HCT116 (cell line): ENCODE results near the gene CPNE5. TPM values are rescaled to one million over a fixed set of nuclear protein-coding genes. Genes with fewer than 3 reads are reported as not detected.

ENCODE experiments used
- ATAC-seq: fragments of 200-7000 bp; cut with Tn5 transposase; 2 replicates; pipeline ENCODE4 v1.9.1; 2020; ENCODE audit warnings: mild to moderate bottlenecking, moderate library complexity
- BruUV-seq: library from RNA; stranded (reverse); fragments of 400-500 nt; replicated peaks from 2 replicates; lab custom pipeline; 2021; lab: Mats Ljungman, UMichigan
- CTCF ChIA-PET: fragments of 300-600 bp; sonication (Branson Sonifier 250); formaldehyde crosslinking; loops from one replicate; lab custom pipeline; 2021; ENCODE audit warnings: antibody characterized with exemption; lab: Charles Lee
- POLR2A ChIA-PET: fragments of 300-600, 350-600 bp; sonication (Branson Sonifier 250); formaldehyde crosslinking; loops from one replicate; lab custom pipeline; 2021; ENCODE audit warnings: antibody characterized with exemption; lab: Charles Lee
- RAD21 ChIA-PET, 2 experiments: fragments of 300-600 bp; sonication (Branson Sonifier 250); formaldehyde crosslinking; loops; one replicate each; lab custom pipeline; 2023; ENCODE audit warnings: low total read pairs in 2 of 2; ENCODE audit not compliant: uncharacterized antibody in 2 of 2, unreplicated experiment in 2 of 2, low non-redundant PET in 1 of 2; lab: Charles Lee
- DNase-seq: peaks from one replicate; pipeline ENCODE4 v3.0.0-alpha.2; 2010; ENCODE audit warnings: low read depth, low spot score
- H2AFZ ChIP-seq: fragments of 200-600 bp; shearing (Covaris generic), sonication (generic); 2 replicates; pipeline ENCODE4 v1.6.1; 2017; ENCODE audit warnings: low read depth, mixed run types, mixed read lengths, antibody characterized with exemption, low read length; ENCODE audit not compliant: poor library complexity, severe bottlenecking
- H3K27ac ChIP-seq: 2 replicates; pipeline ENCODE4 v1.5.1; 2012; ENCODE audit warnings: low read depth, low read length
- H3K27me3 ChIP-seq: fragments of 200-600 bp; sonication (generic); 2 replicates; pipeline ENCODE4 v1.6.1; 2016; ENCODE audit warnings: mixed run types, low read length, mixed read lengths; ENCODE audit not compliant: insufficient read depth
- H3K36me3 ChIP-seq, 2 experiments: fragments of 200-500 bp in 1 of 2; fragments of 200-600 bp in 1 of 2; sonication (Bioruptor generic) in 1 of 2; sonication (generic) in 1 of 2; 2 replicates each; pipeline versions ENCODE4 v1.5.1 to v1.6.1; 2014 to 2016; ENCODE audit warnings: low read length in 2 of 2, inconsistent platforms in 1 of 2, mixed read lengths in 1 of 2, mixed run types in 1 of 2; ENCODE audit not compliant: insufficient read depth in 2 of 2, control insufficient read depth in 1 of 2
- H3K4me1 ChIP-seq, 2 experiments: fragments of 200-600 bp in 1 of 2; sonication (generic) in 1 of 2; 2 replicates each; pipeline versions ENCODE4 v1.5.1 to v1.6.1; 2012 to 2017; ENCODE audit warnings: low read length in 2 of 2, inconsistent platforms in 1 of 2, mild to moderate bottlenecking in 1 of 2, mixed read lengths in 1 of 2, mixed run types in 1 of 2, moderate library complexity in 1 of 2; ENCODE audit not compliant: insufficient read depth in 2 of 2, control insufficient read depth in 1 of 2
- H3K4me2 ChIP-seq: fragments of 200-600 bp; sonication (generic); 2 replicates; pipeline ENCODE4 v1.6.1; 2017; ENCODE audit warnings: mixed run types, low read length, mixed read lengths
- H3K4me3 ChIP-seq, 2 experiments: fragments of 200-600 bp in 1 of 2; sonication (generic) in 1 of 2; replicated peaks in 1 of 2; 2 replicates each; pipeline ENCODE4 v1.5.1; 2011 to 2016; ENCODE audit warnings: low read length in 2 of 2, control low read depth in 1 of 2, low read depth in 1 of 2, mild to moderate bottlenecking in 1 of 2, mixed read lengths in 1 of 2, mixed run types in 1 of 2
- H3K79me2 ChIP-seq: fragments of 200-600 bp; sonication (generic); 2 replicates; pipeline ENCODE4 v1.6.1; 2017; ENCODE audit warnings: mild to moderate bottlenecking, mixed run types, low read length, moderate library complexity, mixed read lengths; ENCODE audit not compliant: insufficient read depth
- H3K9ac ChIP-seq: fragments of 200-600 bp; sonication (generic); 2 replicates; pipeline ENCODE4 v1.6.1; 2016; ENCODE audit warnings: low read length, mixed read lengths
- H3K9me2 ChIP-seq: fragments of 200-600 bp; sonication (generic), shearing (Covaris generic); 2 replicates; pipeline ENCODE4 v1.6.1; 2017; ENCODE audit warnings: mixed run types, mild to moderate bottlenecking, moderate library complexity; ENCODE audit not compliant: insufficient read depth
- H3K9me3 ChIP-seq, 2 experiments: fragments of 200-500 bp in 1 of 2; fragments of 200-600 bp in 1 of 2; sonication (Bioruptor generic) in 1 of 2; sonication (generic) in 1 of 2; 2 replicates each; pipeline ENCODE4 v1.6.1; 2014 to 2017; ENCODE audit warnings: low read length in 2 of 2, mixed read lengths in 2 of 2, inconsistent platforms in 1 of 2, low read depth in 1 of 2, mild to moderate bottlenecking in 1 of 2, mixed run types in 1 of 2, moderate library complexity in 1 of 2; ENCODE audit not compliant: control insufficient read depth in 1 of 2, insufficient read depth in 1 of 2
- H4K20me1 ChIP-seq: fragments of 200-600 bp; sonication (generic), shearing (Covaris generic); 2 replicates; pipeline ENCODE4 v1.6.1; 2017; ENCODE audit warnings: mixed run types, mild to moderate bottlenecking, moderate library complexity; ENCODE audit not compliant: insufficient read depth
- CBX3 ChIP-seq: IDR thresholded peaks from 2 replicates; pipeline ENCODE4 v1.6.1; 2012; ENCODE audit warnings: low read depth
- CTCF ChIP-seq, 3 experiments: fragments of 200-600 bp in 1 of 3; sonication (generic) in 1 of 3; IDR thresholded peaks in 2 of 3; conservative IDR thresholded peaks in 1 of 3; 2 replicates each; pipeline ENCODE4 v1.5.1; 2012 to 2017; ENCODE audit warnings: low read depth in 2 of 3, low read length in 2 of 3, antibody characterized with exemption in 1 of 3, borderline replicate concordance in 1 of 3, control low read depth in 1 of 3, mild to moderate bottlenecking in 1 of 3, mixed read lengths in 1 of 3, mixed run types in 1 of 3, moderate library complexity in 1 of 3; ENCODE audit not compliant: insufficient read depth in 1 of 3
- EGR1 ChIP-seq: IDR thresholded peaks from 2 replicates; pipeline ENCODE4 v1.6.1; 2012; ENCODE audit warnings: low read depth
- ELF1 ChIP-seq: IDR thresholded peaks from 2 replicates; pipeline ENCODE4 v1.6.1; 2012; ENCODE audit warnings: low read depth, borderline replicate concordance
- EZH2phosphoT487 ChIP-seq: fragments of 200-600 bp; IDR thresholded peaks from 2 replicates; pipeline ENCODE4 v1.6.1; 2018; ENCODE audit warnings: antibody characterized with exemption, borderline replicate concordance
- FOSL1 ChIP-seq: IDR thresholded peaks from 2 replicates; pipeline ENCODE4 v1.6.1; 2012; ENCODE audit warnings: low read depth
- JUND ChIP-seq: IDR thresholded peaks from 2 replicates; pipeline ENCODE4 v1.6.1; 2012
- MAX ChIP-seq: IDR thresholded peaks from 2 replicates; pipeline ENCODE4 v1.6.1; 2012
- POLR2AphosphoS5 ChIP-seq: IDR thresholded peaks from 2 replicates; pipeline ENCODE4 v1.6.1; 2011; ENCODE audit warnings: mild to moderate bottlenecking, low read depth, low read length, moderate library complexity
- RAD21 ChIP-seq: IDR thresholded peaks from 2 replicates; pipeline ENCODE4 v1.6.1; 2012; ENCODE audit warnings: low read depth, mild to moderate bottlenecking
- SRF ChIP-seq: IDR thresholded peaks from 2 replicates; pipeline ENCODE4 v1.6.1; 2012; ENCODE audit warnings: low read depth
- TCF7L2 ChIP-seq: IDR thresholded peaks from 2 replicates; pipeline ENCODE4 v1.7.0; 2011; ENCODE audit warnings: borderline replicate concordance, inconsistent platforms; ENCODE audit not compliant: insufficient read depth, insufficient read length; ENCODE audit errors: extremely low read depth
- ZNF274 ChIP-seq: fragments of 200-500 bp; sonication (Bioruptor generic); IDR thresholded peaks from 2 replicates; pipeline ENCODE4 v1.6.1; 2014; ENCODE audit warnings: mild to moderate bottlenecking, low read depth, low read length, inconsistent platforms
- intact Hi-C: fragments of 100-400 bp; cut with micrococcal nuclease; formaldehyde crosslinking; loops from 2 replicates; pipeline ENCODE4 v1.10.0; 2022
- total RNA-seq: library from RNA; stranded (reverse); gene quantifications from one replicate; pipeline ENCODE4 v1.2.1, GENCODE V29; 2021; ENCODE audit not compliant: unreplicated experiment

CPNE5 gene
- total RNA-seq, 1 experiment from 2014 or later: not detected

GRCh38 chr6:36834576-36835341 lies 4.5 kb downstream of the CPNE5 start:
- no peak overlapping the region for H3K27ac ChIP-seq
- H3K27me3 ChIP-seq: peaks cover 10% of the 10 kb centered on the region; the same call in 1 of the 2 replicates
- intact Hi-C loops: no loop called here
- peaks cover 0 to 4% of the 10 kb centered on the region in 2 experiments; a peak in 1 of 4 replicates for H3K4me1 ChIP-seq
- H3K36me3 ChIP-seq: no peaks in the 10 kb centered on the region
- DNase-seq (no peak), ATAC-seq (no peak)
- ChIA-PET CTCF (interaction anchor here (2.1 kb wide), 1 partner anchor 14 kb away, joined by 6 read pairs; no protein-coding TSS in a partner anchor), POLR2A (no interaction called here), RAD21 (interaction anchor here in 1 of 2 experiments (0.6 kb wide), 1 partner anchor 379 kb away, joined by 3 read pairs; no protein-coding TSS in a partner anchor)
- no TSS peak for BruUV-seq
- H3K79me2 ChIP-seq: no peaks in the 10 kb centered on the region
- H2AFZ ChIP-seq: no peak overlapping the region
- TF ChIP-seq CBX3: no peak
- TF ChIP-seq POLR2AphosphoS5: no peak
- TF ChIP-seq JUND: no peak
- TF ChIP-seq ZNF274: no peak
- no peak for TF ChIP-seq EZH2phosphoT487
- TF ChIP-seq SRF: no peak
- no peak for TF ChIP-seq RAD21
- no peak for TF ChIP-seq ELF1
- no peak for TF ChIP-seq TCF7L2
- TF ChIP-seq CTCF (IDR thresholded peaks at IDR 0.05 in 2 of 3, conservative IDR thresholded peaks at IDR 0.05 in 1 of 3; ENCODE audit: borderline replicate concordance in 1 of 3, insufficient read depth in 1 of 3, low read depth in 2 of 3, low read length in 2 of 3): no peak
- TF ChIP-seq FOSL1: no peak
- TF ChIP-seq MAX: no peak
- TF ChIP-seq EGR1: no peak
- H3K9me2 ChIP-seq: no peaks in the 10 kb centered on the region
- H3K4me3 ChIP-seq: no peak overlapping the region
- no peak overlapping the region for H3K9ac ChIP-seq
- H3K9me3 ChIP-seq: no peaks in the 10 kb centered on the region
- no peak overlapping the region for H3K4me2 ChIP-seq
- no peaks in the 10 kb centered on the region for H4K20me1 ChIP-seq
